Measurements from ENCODE around the gene NSUN5. TPM values are rescaled to one million over a fixed set of nuclear protein-coding genes. Genes with fewer than 3 reads are reported as not detected.
"Not testable (repeated sequence)": the region's sequence is repeated elsewhere in the genome, so short reads cannot be mapped to it uniquely, and the experiment has no call there.

The NSUN5 gene
- total RNA-seq, 2 donors from 2014 or later = 17.3 to 35.0 TPM

- intact Hi-C loops (cut with DNase I) = loop anchor here (5.0 kb wide), 1 partner anchor 128 kb away; no protein-coding TSS in a partner anchor
- TF ChIP-seq CTCF (IDR thresholded peaks at IDR 0.05) = peak; percentile 7
Measured at GRCh38 chr7:73324081-73324845, 15.6 kb upstream of the NSUN5 start.

GRCh38 chr7:73323434-73324080 is 14.9 kb upstream of the NSUN5 start:
- H3K4me3 ChIP-seq = peak overlapping the region; percentile 2
- not testable (repeated sequence) for H3K9ac ChIP-seq (ENCODE audit: low read depth in 2 of 2, low read length in 2 of 2)

More at GRCh38 chr7:73324081-73324845, 15.6 kb upstream of the NSUN5 start:
- not testable (repeated sequence) for H3K27ac ChIP-seq; H3K36me3 ChIP-seq; H3K4me1 ChIP-seq; H3K27me3 ChIP-seq; H3K9me3 ChIP-seq; H3K9ac ChIP-seq (ENCODE audit: low read depth in 2 of 2, low read length in 2 of 2)
- peak overlapping the region; percentile 2 for H3K4me3 ChIP-seq
- peak; percentile 44 for DNase-seq

GRCh38 chr7:73320009-73320408 is 11.4 kb upstream of the NSUN5 start:
- not testable (repeated sequence) for H3K36me3 ChIP-seq; H3K4me3 ChIP-seq; H3K27me3 ChIP-seq; H3K9me3 ChIP-seq; DNase-seq; H3K9ac ChIP-seq (ENCODE audit: low read depth in 2 of 2, low read length in 2 of 2); H3K4me1 ChIP-seq; H3K27ac ChIP-seq
- intact Hi-C loops (cut with DNase I) = loop anchor here (5.0 kb wide), 1 partner anchor 132 kb away; no protein-coding TSS in a partner anchor

More at GRCh38 chr7:73323434-73324080, 14.9 kb upstream of the NSUN5 start:
- not testable (repeated sequence) for H3K9me3 ChIP-seq, H3K27ac ChIP-seq, H3K27me3 ChIP-seq, H3K4me1 ChIP-seq, H3K36me3 ChIP-seq, DNase-seq
- intact Hi-C loops (cut with DNase I) = loop anchor here (5.0 kb wide), 1 partner anchor 129 kb away; no protein-coding TSS in a partner anchor

GRCh38 chr7:73319541-73319940 is 10.9 kb upstream of the NSUN5 start:
- H3K36me3 ChIP-seq; H3K27ac ChIP-seq; H3K9me3 ChIP-seq; H3K4me1 ChIP-seq; H3K9ac ChIP-seq (ENCODE audit: low read depth in 2 of 2, low read length in 2 of 2); DNase-seq; H3K4me3 ChIP-seq; H3K27me3 ChIP-seq; intact Hi-C loops (cut with DNase I): not testable (repeated sequence)

- H3K9ac ChIP-seq (ENCODE audit: low read depth in 2 of 2, low read length in 2 of 2); H3K4me1 ChIP-seq; H3K9me3 ChIP-seq; H3K27me3 ChIP-seq; H3K4me3 ChIP-seq; H3K36me3 ChIP-seq; H3K27ac ChIP-seq; intact Hi-C loops (cut with DNase I); DNase-seq: not testable (repeated sequence)
Measured at GRCh38 chr7:73318656-73319204, 10.1 kb upstream of the NSUN5 start.

GRCh38 chr7:73316521-73316920 is 7.9 kb upstream of the NSUN5 start:
- no peak for TF ChIP-seq CTCF (IDR thresholded peaks at IDR 0.05)
- intact Hi-C loops (cut with DNase I) = no loop called here
- Histone ChIP-seq H3K36me3 (no peaks in the 10 kb centered on the region), H3K4me1 (no peaks in the 10 kb centered on the region), H3K9ac (ENCODE audit: low read depth in 2 of 2, low read length in 2 of 2) (no peak overlapping the region), H3K27ac (no peak overlapping the region), H3K4me3 (no peak overlapping the region), H3K9me3 (no peaks in the 10 kb centered on the region), H3K27me3 (no peaks in the 10 kb centered on the region)
- no peak for DNase-seq

GRCh38 chr7:73314271-73314670 is 5.6 kb upstream of the NSUN5 start:
- intact Hi-C loops (cut with DNase I) = no loop called here

More at GRCh38 chr7:73314271-73314670, 5.6 kb upstream of the NSUN5 start:
- no peaks in the 10 kb centered on the region for H3K4me1 ChIP-seq
- no peaks in the 10 kb centered on the region for H3K36me3 ChIP-seq
- H3K9me3 ChIP-seq = no peaks in the 10 kb centered on the region
- DNase-seq = no peak
- H3K4me3 ChIP-seq = no peak overlapping the region
- H3K27me3 ChIP-seq = no peaks in the 10 kb centered on the region
- H3K9ac ChIP-seq (ENCODE audit: low read depth in 2 of 2, low read length in 2 of 2) = no peak overlapping the region
- no peak for TF ChIP-seq CTCF (IDR thresholded peaks at IDR 0.05)
- no peak overlapping the region for H3K27ac ChIP-seq
